Spinal cord (tissue), 10 donors: ENCODE data around the gene NAA16. TPM values are rescaled to one million over a fixed set of nuclear protein-coding genes. Genes with fewer than 3 reads are reported as not detected.

Experiments
- DNase-seq, 6 donors: peaks; one replicate each; pipeline versions ENCODE4 v3.0.0 to v3.0.0-alpha.2; 2013 to 2015; ENCODE audit warnings: low spot score in 6 of 6, low read depth in 4 of 6
- H3K27ac ChIP-seq: one replicate; pipeline ENCODE4 v1.5.1; 2013; ENCODE audit warnings: low read depth, low read length, control low read depth
- H3K27me3 ChIP-seq: one replicate; pipeline ENCODE4 v1.6.1; 2013; ENCODE audit warnings: low read length; ENCODE audit not compliant: control insufficient read depth, insufficient read depth
- H3K36me3 ChIP-seq: one replicate; pipeline ENCODE4 v1.6.1; 2013; ENCODE audit warnings: low read length; ENCODE audit not compliant: control insufficient read depth, insufficient read depth
- H3K4me1 ChIP-seq: one replicate; pipeline ENCODE4 v1.6.1; 2013; ENCODE audit warnings: low read length; ENCODE audit not compliant: control insufficient read depth, insufficient read depth
- H3K4me3 ChIP-seq: one replicate; pipeline ENCODE4 v1.5.1; 2013; ENCODE audit warnings: low read depth, low read length, control low read depth
- H3K9me3 ChIP-seq: one replicate; pipeline ENCODE4 v1.6.1; 2013; ENCODE audit warnings: low read length; ENCODE audit not compliant: control insufficient read depth, insufficient read depth
- WGBS: methylation state at CpG from one replicate; pipeline ENCODE4 v1.1.5; 2013; ENCODE audit warnings: missing lambda C conversion rate; ENCODE audit not compliant: insufficient coverage; 5-methylcytosine and 5-hydroxymethylcytosine counted together
- polyA plus RNA-seq, 2 donors: library from polyadenylated mRNA; unstranded; fragments of 120-200 nt; gene quantifications; one replicate each; pipeline ENCODE4 v1.2.1, GENCODE V29; 2013; ENCODE audit not compliant: insufficient read length in 2 of 2
- total RNA-seq, 2 donors: library from RNA; depleted of rRNA in 1 of 2; stranded (reverse); fragments of 120-200 nt in 1 of 2; fragments of >200 nt in 1 of 2; gene quantifications; one replicate each; pipeline versions ENCODE4 v1.2.3 to v1.2.4, GENCODE V29; 2013 to 2014
- donor health status: healthy.

NAA16 gene
- total and polyA plus RNA-seq, 4 donors, result 22.8 to 36.1 (median 29.3) TPM

GRCh38 chr13:41299316-41300094 lies 11.6 kb upstream of the NAA16 start:
- Histone ChIP-seq H3K36me3 (no peaks in the 10 kb centered on the region), H3K9me3 (no peaks in the 10 kb centered on the region), H3K27ac (no peak overlapping the region), H3K4me1 (no peaks in the 10 kb centered on the region), H3K27me3 (no peaks in the 10 kb centered on the region), H3K4me3 (no peak overlapping the region)
- no peak for DNase-seq
- 90% methylated on average over 2 of the region's 4 CpGs for WGBS

- Histone ChIP-seq H3K4me1 (no peaks in the 10 kb centered on the region), H3K27ac (no peak overlapping the region), H3K9me3 (no peaks in the 10 kb centered on the region), H3K4me3 (no peak overlapping the region), H3K27me3 (no peaks in the 10 kb centered on the region), H3K36me3 (no peaks in the 10 kb centered on the region)
- no peak for DNase-seq
- WGBS, result 93% methylated on average over 2 of the region's 3 CpGs
These were observed 8.3 kb upstream of the NAA16 start for GRCh38 chr13:41302743-41303142.

DNA sequence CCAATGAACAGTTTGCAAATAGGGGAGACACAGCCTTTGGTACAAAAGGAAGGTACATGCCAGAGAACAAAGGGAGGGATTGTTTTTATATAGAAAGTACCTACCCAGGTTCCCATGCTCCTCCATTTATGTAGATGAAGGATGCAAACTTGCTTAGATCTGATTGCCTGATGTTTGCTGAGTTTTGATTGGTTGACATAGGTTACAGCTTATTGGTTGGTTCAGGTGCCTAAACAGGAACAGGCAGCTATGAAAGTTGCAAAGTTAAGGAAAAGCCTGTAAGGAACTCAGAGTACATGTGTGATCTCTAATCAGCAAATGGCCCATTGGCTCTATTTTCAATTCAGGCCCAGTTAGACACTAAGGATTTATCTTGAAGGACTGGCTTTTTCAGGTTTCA lies 6.5 kb upstream of the NAA16 start:
- Histone ChIP-seq H3K27ac (no peak overlapping the region), H3K36me3 (no peaks in the 10 kb centered on the region)
- no peak for DNase-seq

DNA sequence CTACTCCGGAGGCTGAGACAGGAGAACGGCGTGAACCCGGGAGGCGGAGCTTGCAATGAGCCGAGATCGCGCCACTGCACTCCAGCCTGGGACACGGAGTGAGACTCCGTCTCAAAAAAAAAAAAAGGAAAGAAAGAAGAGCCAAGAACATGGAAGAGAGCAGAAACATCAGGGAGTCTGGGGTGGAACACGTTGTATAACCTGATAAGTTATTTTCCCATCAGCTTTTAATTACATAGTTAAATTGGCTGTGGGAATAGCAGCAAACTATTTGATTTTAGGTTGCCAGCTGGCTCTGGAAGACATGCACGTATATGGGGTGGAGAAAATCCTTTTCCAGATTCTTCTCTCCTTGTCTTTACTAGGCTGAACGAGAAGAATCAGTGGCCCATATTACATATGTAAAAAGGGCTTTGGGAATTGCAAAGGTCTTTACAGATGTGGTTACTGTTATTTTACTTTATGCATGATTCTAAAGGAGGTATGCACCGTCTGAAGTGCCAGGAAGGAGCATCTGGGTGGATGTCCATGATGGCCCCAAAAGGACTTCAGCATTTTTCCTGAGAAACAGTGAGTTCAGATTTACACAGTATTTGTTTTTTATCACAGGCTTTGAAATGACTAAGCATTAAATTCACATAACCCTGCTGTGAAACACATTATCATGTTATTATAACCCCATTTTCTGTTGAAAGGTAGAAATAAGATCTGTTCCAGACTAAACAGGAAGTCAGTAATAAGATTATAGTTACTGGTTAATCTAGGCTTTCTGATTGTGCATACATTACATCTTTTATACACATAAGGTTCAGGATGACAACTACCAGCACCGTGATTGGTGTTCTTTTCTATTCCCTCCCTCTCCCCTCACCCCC lies 4.6 kb upstream of the NAA16 start:
- 88% methylated on average over 8 of the region's 15 CpGs for WGBS

More for the DNA sequence above, 6.5 kb upstream of the NAA16 start:
- H3K4me3 ChIP-seq, result no peak overlapping the region
- H3K4me1 ChIP-seq, result no peaks in the 10 kb centered on the region
- no peaks in the 10 kb centered on the region for H3K27me3 ChIP-seq
- no peaks in the 10 kb centered on the region for H3K9me3 ChIP-seq

DNA sequence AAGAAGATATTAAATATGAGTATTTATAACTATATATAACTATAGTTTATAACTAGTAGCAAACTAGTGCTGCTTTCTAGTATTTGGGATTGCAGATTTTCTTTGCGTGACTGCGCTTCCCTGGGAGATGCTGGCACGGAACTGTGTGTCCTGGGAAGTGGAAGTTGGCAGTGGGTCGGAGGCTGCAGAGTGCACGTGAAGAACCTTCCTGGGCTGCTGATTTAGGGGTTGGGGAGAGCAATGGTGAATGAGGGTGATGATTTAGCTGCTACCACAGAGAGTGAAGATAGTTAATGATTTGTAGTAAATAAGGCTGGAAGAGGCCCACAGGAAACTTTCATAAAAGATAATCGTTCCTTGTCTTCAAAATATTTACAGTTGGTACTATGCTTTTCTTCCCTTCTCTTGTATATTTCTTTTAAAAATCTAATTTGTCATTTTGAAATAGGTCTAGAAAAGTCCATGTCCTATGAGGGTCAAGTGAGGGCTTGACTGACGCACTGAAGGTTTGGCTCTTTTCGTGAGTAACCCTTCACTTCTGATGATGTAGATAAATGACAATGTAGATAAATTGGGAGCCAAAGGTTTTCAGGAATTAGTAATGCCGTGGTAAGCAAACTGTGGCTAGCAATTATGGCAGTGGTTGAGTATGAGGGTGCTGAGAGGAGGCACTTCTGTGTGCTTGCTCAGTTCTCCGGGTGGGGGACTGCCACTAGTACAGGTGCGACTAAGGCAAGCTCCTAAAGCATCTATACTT lies 3.0 kb upstream of the NAA16 start:
- 79% methylated on average over 10 of the region's 11 CpGs for WGBS
- DNase-seq, result no peak
- no peaks in the 10 kb centered on the region for H3K27me3 ChIP-seq
- no peaks in the 10 kb centered on the region for H3K36me3 ChIP-seq
- no peaks in the 10 kb centered on the region for H3K9me3 ChIP-seq
- H3K27ac ChIP-seq, result no peak overlapping the region
- no peak overlapping the region for H3K4me3 ChIP-seq
- H3K4me1 ChIP-seq, result peaks cover under 1% of the 10 kb centered on the region

More for the DNA sequence above, 4.6 kb upstream of the NAA16 start:
- Histone ChIP-seq H3K27ac (no peak overlapping the region), H3K9me3 (no peaks in the 10 kb centered on the region), H3K4me1 (no peaks in the 10 kb centered on the region), H3K36me3 (no peaks in the 10 kb centered on the region), H3K27me3 (no peaks in the 10 kb centered on the region), H3K4me3 (no peak overlapping the region)
- peak in 1 of 6 donors; percentile 60 for DNase-seq

- peak in 5 of 6 donors; percentile 12 to 66 (median 46) for DNase-seq
- H3K36me3 ChIP-seq, result no peaks in the 10 kb centered on the region
- H3K27me3 ChIP-seq, result no peaks in the 10 kb centered on the region
- peak overlapping the region; percentile 93 for H3K4me3 ChIP-seq
- peak overlapping the region; percentile 96 for H3K27ac ChIP-seq
- under 1% methylated on average over 64 of the region's 73 CpGs for WGBS
- H3K9me3 ChIP-seq, result no peaks in the 10 kb centered on the region
- peaks cover 7% of the 10 kb centered on the region for H3K4me1 ChIP-seq
These were observed 524 bp downstream of the NAA16 start for GRCh38 chr13:41311406-41312175.

DNA sequence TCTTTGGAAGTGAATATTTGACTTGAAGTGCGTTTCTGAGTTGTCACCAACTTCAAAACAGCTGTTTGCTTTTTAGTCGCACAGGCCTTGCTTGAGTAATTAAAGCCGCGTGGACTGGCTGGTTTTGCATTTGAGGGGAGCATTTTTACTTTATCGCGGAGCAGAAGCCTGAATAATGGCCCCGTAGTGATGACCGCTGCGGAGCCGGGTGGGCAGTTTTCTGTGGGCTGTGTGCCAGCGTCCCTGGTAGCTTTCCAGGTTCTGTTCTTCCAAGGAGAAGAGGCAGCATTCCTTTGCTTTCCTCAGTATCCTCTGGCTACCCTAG lies 1.1 kb downstream of the NAA16 start:
- WGBS, result 0% methylated on average over 8 of the region's 11 CpGs
- H3K4me1 ChIP-seq, result peaks cover 7% of the 10 kb centered on the region
- H3K9me3 ChIP-seq, result no peaks in the 10 kb centered on the region
- H3K27me3 ChIP-seq, result no peaks in the 10 kb centered on the region
- peak overlapping the region; percentile 96 for H3K27ac ChIP-seq
- no peaks in the 10 kb centered on the region for H3K36me3 ChIP-seq
- H3K4me3 ChIP-seq, result peak overlapping the region; percentile 93
- DNase-seq, result peak in 3 of 6 donors; percentile 48 to 72 (median 70)

DNA sequence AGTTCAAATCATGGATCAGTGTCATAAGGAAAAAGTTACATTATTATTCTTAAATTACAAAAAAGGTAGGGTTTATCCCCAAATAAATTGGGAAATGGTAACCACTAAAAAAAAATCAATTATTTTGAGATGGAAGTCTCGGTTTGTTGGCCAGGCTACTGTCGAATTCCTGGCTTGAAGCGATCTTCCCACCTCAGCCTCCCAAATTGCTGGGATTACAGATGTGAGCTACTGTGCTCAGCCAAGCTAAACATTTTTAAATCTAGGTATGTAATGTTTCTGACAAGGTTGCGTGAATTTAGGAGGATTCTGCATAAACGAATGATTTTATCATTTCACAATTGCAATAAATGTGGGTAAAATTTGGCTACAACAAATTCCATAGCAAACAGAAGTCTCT lies 2.0 kb downstream of the NAA16 start:
- Histone ChIP-seq H3K27ac (no peak overlapping the region), H3K9me3 (no peaks in the 10 kb centered on the region), H3K4me3 (no peak overlapping the region), H3K27me3 (no peaks in the 10 kb centered on the region), H3K36me3 (peaks cover 2% of the 10 kb centered on the region), H3K4me1 (peaks cover 7% of the 10 kb centered on the region)
- 0% methylated on average over 1 of the region's 5 CpGs for whole genome bisulfite sequencing
- no peak for DNase-seq

GRCh38 chr13:41313659-41314197 lies 2.7 kb downstream of the NAA16 start:
- WGBS, result 75% methylated on average over 2 of the region's 6 CpGs
- peaks cover 7% of the 10 kb centered on the region for H3K4me1 ChIP-seq
- peaks cover 4% of the 10 kb centered on the region for H3K36me3 ChIP-seq
- no peak overlapping the region for H3K27ac ChIP-seq
- H3K9me3 ChIP-seq, result no peaks in the 10 kb centered on the region
- no peak overlapping the region for H3K4me3 ChIP-seq
- H3K27me3 ChIP-seq, result no peaks in the 10 kb centered on the region
- DNase-seq, result no peak
